GM19328 (cell line): ENCODE measurements around the gene USH1G.

Experiments used
- ATAC-seq: cut with Tn5 transposase; IDR thresholded peaks from one replicate; pipeline ENCODE4 v1.9.1; 2021; ENCODE audit warnings: mild to moderate bottlenecking, moderate library complexity; ENCODE audit not compliant: unreplicated experiment

Gene USH1G

DNA sequence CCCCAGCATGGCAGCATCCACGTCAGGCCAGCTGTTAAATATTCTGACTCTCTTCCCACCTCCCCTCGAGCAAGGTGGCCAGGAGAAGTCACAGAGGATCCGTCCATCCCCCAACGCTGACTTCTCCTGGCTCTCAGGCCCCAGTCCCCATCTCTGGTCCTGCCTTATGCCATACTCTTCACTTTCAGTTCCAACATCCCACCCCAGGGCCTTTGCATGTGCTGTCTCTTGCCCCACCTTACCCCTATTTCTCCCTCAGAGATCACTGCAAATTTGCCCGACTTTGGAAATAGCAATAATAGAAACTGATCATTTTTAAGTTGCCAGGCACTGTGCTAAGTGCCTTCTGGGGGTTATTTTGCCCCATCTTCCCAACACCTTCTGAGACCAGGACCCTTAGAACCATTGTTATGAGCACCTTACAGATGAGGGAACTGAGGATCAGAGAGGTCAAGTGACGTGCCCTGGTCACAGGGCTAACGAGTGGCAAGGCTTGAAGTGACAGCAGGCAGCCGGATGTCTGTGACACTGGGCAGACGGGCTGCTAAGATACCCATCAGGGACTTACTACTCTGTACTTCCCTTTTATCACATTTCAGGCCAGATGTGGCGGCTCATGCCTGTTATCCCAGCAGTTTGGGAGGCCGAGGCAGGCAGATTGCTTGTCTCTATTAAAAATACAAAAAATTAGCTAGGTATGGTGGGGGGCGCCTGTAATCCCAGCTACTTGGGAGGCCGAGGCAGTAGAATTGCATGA, 31.8 kb upstream of the USH1G start:
- no peak for ATAC-seq

DNA sequence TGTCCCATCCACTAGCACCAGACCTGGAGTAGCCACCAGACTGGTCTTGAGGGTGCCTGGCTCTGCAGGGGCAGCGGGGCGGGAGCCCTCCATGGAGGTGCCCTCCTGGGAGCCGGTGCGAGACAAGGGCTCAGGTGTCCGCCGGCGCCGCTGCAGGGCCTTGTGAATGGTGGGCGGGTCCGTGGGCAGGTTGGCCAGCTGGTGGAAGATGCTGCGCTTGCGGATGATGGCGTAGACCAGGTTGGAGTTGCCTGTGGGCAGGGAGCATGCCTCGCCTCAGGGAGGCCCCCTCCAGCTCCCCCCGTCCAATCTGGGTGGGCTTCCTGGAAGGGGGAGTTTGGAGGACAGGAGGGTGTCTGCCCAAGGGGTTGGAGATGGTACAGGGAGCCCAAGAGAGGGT, 31.1 kb upstream of the USH1G start:
- ATAC-seq, result no peak

DNA sequence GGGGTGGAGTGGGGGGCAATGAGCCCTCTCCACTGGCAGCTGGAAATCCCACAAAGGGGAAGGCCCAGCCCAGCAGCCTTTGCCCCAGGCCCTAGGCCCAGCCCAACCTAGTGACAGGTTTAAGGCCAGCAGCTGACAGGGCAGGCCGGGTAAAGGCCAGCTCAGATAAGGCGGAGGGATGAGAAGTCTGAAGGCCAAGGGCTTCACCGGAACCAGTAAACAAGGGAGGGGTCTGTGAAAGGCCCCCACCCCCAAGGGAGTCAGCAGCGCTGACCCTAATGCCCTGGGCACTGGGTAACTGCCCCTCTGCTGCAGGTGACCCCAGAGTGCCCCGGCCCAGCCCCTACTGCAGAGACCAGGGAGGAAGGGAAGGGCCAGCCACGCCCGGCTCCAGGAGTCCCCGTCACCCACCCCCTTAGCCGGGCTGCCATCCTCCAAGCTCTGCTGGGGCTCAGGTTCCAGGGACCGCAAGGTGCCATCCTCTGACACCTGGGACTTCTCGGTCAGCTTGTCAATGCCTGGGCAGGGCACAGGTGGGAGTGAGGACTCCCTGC, 30.2 kb upstream of the USH1G start:
- no peak for ATAC-seq

DNA sequence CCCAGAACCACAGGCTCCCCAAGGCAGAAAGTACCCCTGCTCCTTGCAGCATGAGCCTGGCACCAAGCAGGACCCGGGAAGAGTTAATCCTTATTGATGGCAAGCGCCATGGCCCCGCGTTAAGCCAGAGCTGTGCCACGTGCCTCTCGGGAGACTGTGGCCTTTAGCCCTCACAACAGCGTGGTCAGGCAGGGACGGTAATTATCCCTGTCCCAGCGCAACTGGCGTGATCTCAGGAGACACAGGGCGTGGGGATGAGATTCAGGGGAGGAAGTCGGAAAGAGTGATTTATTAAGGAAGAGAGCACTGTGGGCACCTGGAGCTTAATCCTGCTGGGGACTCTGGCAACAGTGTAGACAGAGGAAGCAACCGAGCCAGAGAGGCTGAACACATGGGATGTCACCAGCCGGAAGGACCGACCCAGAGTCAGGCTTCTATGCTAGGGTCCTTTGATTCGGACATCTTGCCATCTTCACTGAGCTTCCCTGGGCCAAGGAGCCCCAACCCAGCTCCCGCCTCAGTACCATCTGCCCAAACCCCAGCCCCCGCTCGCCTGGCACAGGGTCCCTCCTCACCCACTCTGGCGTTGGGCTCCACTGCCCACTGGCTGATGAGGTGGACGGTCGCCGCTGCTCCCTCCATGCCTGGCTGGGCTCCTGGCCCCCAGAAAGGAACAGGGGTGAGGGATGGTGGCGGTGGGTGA, 29.5 kb upstream of the USH1G start:
- ATAC-seq, result no peak

GRCh38 chr17:74951680-74952421, 28.8 kb upstream of the USH1G start:
- no peak for ATAC-seq

DNA sequence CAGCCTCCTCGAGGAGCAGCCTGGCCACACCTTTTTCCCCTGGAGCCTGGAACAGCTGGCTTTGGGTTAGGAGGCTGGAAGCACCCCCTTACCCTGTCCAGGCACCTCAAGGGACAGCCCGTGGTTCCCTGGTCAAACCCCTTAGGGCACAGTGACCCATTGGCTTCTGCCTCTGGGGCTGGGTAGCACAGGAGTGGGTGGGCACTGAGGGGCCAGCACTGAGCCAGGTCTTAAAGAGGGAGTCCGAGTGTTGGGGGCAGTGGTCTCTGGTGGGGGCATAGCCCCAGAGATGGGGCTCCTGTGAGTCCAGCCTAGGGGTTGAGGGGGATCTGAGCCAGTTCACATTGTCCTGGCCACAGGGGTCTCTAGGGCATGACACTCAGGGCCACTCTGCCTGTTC, 28.0 kb upstream of the USH1G start:
- no peak for ATAC-seq

- ATAC-seq, result no peak
Measured at GRCh38 chr17:74950207-74950606, 27.2 kb upstream of the USH1G start.

DNA sequence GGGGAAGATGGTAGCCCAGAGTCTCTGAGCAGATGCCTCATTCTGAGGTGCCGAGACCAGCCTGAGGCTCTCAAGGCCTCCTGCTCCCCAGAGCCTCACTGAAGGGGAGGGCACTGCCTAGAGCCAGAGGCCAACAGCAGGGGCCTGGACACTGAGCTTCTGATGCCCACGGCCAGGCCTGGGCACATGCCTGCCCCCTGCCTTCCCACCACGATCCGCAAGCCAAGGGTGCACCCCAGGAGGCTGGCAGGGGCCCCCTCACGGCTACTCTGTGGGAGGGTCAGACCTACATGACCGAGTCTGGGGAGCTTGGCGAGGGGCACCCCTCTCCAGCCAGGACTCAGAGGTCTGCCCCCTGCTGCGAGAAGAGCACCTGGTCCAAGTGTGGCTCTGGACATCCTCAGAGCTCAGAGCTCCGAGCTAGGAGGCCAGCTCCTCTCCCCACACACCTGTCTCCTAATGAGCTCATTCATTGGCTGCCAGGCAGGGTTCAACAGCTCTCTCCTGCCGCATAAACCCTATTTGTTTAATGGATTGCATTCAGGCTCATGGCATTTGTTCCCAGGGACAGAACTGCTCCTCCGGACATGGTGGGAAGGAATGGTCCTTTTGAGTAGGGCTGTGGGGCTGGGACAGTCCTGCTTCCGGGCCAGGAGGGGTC, 26.5 kb upstream of the USH1G start:
- ATAC-seq, result no peak

DNA sequence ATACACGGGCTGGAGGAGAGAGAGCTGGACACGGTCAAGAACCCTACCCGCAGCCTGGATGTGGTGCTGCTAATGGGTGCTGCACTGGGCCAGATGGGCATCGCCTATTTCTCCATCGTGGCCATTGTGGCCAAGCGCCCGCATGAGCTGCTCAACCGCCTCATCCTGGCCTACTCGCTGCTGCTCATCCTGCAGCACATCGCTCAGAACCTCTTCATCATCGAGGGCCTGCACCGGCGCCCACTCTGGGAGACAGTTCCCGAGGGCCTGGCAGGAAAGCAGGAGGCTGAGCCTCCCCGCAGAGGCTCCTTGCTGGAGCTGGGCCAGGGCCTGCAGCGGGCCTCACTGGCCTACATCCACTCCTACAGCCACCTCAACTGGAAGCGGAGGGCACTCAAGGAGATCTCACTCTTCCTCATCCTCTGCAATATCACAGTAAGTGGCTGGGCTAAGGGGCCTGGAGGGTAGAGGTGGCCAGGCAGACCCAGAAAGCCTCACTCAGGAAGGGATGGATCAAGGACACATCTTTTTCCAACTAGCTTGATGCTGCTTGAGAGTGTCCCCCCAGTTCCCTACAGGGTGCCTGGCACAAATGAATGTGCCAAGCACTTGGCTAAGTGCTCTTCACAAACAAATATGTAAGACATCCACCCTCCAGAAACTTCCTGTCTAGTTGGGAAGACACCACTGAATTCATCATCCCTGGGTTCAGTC, 24.1 kb upstream of the USH1G start:
- no peak for ATAC-seq

- ATAC-seq, result no peak
Measured at GRCh38 chr17:74946641-74947040, 23.6 kb upstream of the USH1G start.

DNA sequence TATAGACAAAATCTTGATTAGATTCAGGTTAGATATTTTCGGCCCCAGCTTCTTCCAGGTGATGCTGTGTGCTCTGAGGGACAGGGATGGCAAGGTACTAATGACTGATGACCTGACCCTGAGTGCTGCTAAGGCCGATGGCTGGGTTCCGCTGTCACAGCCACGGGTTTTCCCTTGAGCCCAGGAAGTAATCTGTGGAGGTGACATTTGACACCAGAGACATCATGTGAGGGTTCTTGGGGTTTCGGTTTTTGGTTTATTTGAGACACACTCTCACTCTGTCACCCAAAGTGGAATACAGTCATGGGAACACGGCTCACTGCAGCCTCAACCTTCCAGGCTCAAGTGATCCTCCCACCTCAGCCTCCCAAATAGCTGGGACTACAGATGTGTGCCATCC, 22.5 kb upstream of the USH1G start:
- ATAC-seq, result no peak

DNA sequence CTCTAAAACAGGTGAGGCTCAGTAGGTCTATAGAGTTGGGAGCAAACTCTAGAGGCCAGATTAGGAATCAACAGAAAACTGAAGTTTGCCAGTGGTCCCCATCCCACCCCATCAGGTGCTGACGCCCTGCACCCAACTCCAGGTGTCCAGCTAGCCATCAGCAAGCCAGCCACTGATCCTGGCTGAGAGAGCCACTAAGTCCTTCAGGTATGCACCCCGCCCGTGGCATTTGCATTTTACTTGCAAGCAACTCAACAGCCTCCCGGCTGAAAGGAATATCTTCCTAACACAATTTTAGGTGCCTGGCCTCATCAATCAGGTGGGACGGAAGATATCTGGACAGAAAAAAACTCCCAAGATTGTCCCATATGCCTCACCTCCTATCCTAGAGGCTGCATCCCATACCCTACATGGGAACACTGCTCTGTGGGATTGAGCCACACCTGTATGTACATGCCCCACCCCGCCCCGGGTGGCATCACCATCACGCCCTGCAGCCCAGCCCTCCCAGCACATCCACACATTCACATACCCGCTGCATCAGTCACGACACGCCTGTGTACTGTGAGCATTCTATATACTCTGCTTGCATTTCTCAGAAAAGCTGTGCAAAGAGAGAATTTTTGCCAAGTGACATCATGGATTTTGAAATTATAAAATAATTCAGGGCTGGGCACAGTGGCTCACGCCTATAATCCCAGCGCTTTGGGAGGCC, 20.9 kb upstream of the USH1G start:
- ATAC-seq, result no peak

GRCh38 chr17:74941128-74941725, 18.2 kb upstream of the USH1G start:
- ATAC-seq, result no peak

DNA sequence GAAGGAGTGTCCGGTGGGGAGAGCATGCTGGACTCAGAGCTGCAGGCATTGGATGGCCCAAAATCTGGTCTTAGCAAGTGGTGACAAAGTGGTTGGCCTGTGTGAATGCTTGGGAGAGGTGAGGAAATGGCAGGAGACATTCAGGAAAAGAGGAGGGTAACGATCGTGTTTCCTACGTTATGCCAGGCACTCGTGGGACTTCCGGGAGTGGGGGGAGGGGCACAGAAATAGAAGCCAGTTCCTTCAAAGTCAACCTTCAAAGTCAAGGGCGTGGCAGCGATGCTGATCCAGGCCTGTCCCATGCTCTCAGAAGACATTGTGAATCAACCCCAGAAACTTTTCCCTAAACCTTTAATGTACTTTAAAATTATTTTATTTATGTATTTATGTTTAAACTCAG, 16.5 kb upstream of the USH1G start:
- no peak for ATAC-seq

- ATAC-seq, result no peak
Measured at GRCh38 chr17:74938194-74938950, 15.3 kb upstream of the USH1G start.

GRCh38 chr17:74937064-74938051, 14.3 kb upstream of the USH1G start:
- ATAC-seq, result no peak

DNA sequence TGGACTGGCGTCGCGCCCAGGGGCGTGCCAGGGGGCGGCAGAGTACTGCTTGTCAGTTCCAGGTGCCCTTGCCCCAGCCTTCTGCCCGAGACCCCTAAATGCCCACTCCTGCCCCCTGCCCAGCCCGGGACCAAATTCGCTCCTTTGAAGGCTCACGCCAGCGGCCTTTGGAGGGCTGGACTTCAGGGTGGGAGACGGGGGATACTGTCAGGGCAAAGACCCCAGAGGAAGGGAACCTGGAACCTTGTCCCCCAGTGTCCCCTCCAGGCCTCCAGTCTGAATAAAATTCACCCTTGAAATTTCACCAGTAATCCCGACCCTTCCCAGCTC, 13.4 kb upstream of the USH1G start:
- no peak for ATAC-seq
